HepG2 (cell line): ENCODE data around the gene RHOC. TPM values are rescaled to one million over a fixed set of nuclear protein-coding genes. Genes with fewer than 3 reads are reported as not detected.

ENCODE experiments used
- AHDC1 ChIP-seq: sonication (generic); formaldehyde crosslinking; IDR thresholded peaks from 2 replicates; pipeline ENCODE4 v1.5.1; 2020; ENCODE audit warnings: mild to moderate bottlenecking, missing genetic modification reagents, borderline replicate concordance
- GATA4 ChIP-seq: sonication (generic); IDR thresholded peaks from 2 replicates; pipeline ENCODE4 v1.6.1; 2016; ENCODE audit warnings: antibody characterized with exemption, low read depth, borderline replicate concordance
- HNF1A ChIP-seq, 2 experiments: sonication (generic) in 1 of 2; formaldehyde crosslinking in 1 of 2; IDR thresholded peaks; 2 replicates each; pipeline versions ENCODE4 v1.4.0 to v1.6.1; 2016 to 2020; ENCODE audit warnings: borderline replicate concordance in 1 of 2, low read depth in 1 of 2, mild to moderate bottlenecking in 1 of 2, missing genetic modification reagents in 1 of 2
- KMT2A ChIP-seq: sonication (generic); formaldehyde crosslinking; IDR thresholded peaks from 2 replicates; pipeline ENCODE4 v1.4.0; 2020; ENCODE audit warnings: missing genetic modification reagents
- RBFOX2 ChIP-seq: fragments of 200-400 bp; formaldehyde crosslinking; IDR thresholded peaks from 2 replicates; pipeline ENCODE4 v1.6.1; 2017; ENCODE audit warnings: low read depth, mild to moderate bottlenecking, low read length
- SALL1 ChIP-seq: sonication (generic); formaldehyde crosslinking; IDR thresholded peaks from 2 replicates; pipeline ENCODE4 v1.8.0; 2022; ENCODE audit warnings: mild to moderate bottlenecking, missing genetic modification reagents
- SOX6 ChIP-seq, 2 experiments: fragments of 450-650 bp in 1 of 2; sonication (generic) in 1 of 2; formaldehyde crosslinking in 1 of 2; IDR thresholded peaks; 2 replicates each; pipeline versions ENCODE4 v1.4.0 to v1.6.1; 2017 to 2020; ENCODE audit warnings: antibody characterized with exemption in 1 of 2, mild to moderate bottlenecking in 1 of 2, missing genetic modification reagents in 1 of 2
- YY1 ChIP-seq: IDR thresholded peaks from 2 replicates; pipeline ENCODE4 v1.6.1; 2011; ENCODE audit warnings: low read length, low read depth, moderate library complexity, mild to moderate bottlenecking; ENCODE audit not compliant: insufficient read depth, insufficient replicate concordance
- ZNF18 ChIP-seq: sonication (generic); formaldehyde crosslinking; IDR thresholded peaks from 2 replicates; pipeline ENCODE4 v1.8.0; 2022; ENCODE audit warnings: mild to moderate bottlenecking, missing genetic modification reagents; ENCODE audit not compliant: insufficient replicate concordance
- ZNF570 ChIP-seq: sonication (generic); formaldehyde crosslinking; IDR thresholded peaks from 2 replicates; pipeline ENCODE4 v1.4.0; 2020; ENCODE audit warnings: mild to moderate bottlenecking, missing genetic modification reagents, borderline replicate concordance
- ZNF580 ChIP-seq: IDR thresholded peaks from 2 replicates; pipeline ENCODE4 v1.6.1; 2016; ENCODE audit warnings: low read depth, borderline replicate concordance
- ZNF780A ChIP-seq: sonication (generic); formaldehyde crosslinking; IDR thresholded peaks from 2 replicates; pipeline ENCODE4 v1.8.0; 2022; ENCODE audit warnings: mild to moderate bottlenecking, missing genetic modification reagents, moderate library complexity
- ZSCAN30 ChIP-seq: sonication (generic); formaldehyde crosslinking; IDR thresholded peaks from 2 replicates; pipeline ENCODE4 v1.5.0; 2020; ENCODE audit warnings: mild to moderate bottlenecking, missing genetic modification reagents
- polyA plus RNA-seq, 8 experiments: library from polyadenylated mRNA; depleted of rRNA in 3 of 8; stranded (reverse) in 7 of 8; unstranded in 1 of 8; fragments of >200 nt; fragmentation: Illumina TruSeq in 4 of 8; extraction: Trizol in 4 of 8; gene quantifications; 2 replicates each; pipeline versions ENCODE4 v1.2.1 to v1.2.3, GENCODE V29; 2011 to 2016; ENCODE audit warnings: low read depth in 4 of 8, missing spikeins in 1 of 8, mixed read lengths in 1 of 8; ENCODE audit not compliant: insufficient read depth in 1 of 8
- total RNA-seq, 5 experiments: library from RNA; depleted of rRNA; stranded (reverse); fragments of >200 nt; fragmentation: Illumina TruSeq; extraction: Trizol; gene quantifications; 2 replicates each; pipeline ENCODE4 v1.2.3, GENCODE V29; 2016; ENCODE audit warnings: low read depth in 1 of 5

RHOC gene
- total and polyA plus RNA-seq, 2 of the 13 experiments (the other 11 are each of a cell fraction or from before 2014, with no cell fraction given) = 64.3 to 182 TPM

- TF ChIP-seq ZNF580 (CRISPR knock-in tag) (0 out of 2 replicates have a peak, but pooled peaks have one; percentile 12), YY1 (peak; percentile 5), ZSCAN30 (no peak), KMT2A (CRISPR knock-in tag) (0 out of 2 replicates have a peak, but pooled peaks have one; percentile 4), GATA4 (no peak), ZNF570 (CRISPR knock-in tag) (no peak), ZNF18 (CRISPR knock-in tag) (peak; percentile 57), HNF1A (IDR thresholded peaks at IDR 0.05; ENCODE audit: low read depth) (no peak), HNF1A (CRISPR knock-in tag; IDR thresholded peaks at IDR 0.05; ENCODE audit: borderline replicate concordance) (no peak), SOX6 (IDR thresholded peaks at IDR 0.05) (no peak), SOX6 (CRISPR knock-in tag; IDR thresholded peaks at IDR 0.05) (no peak), SALL1 (peak; percentile 1; the same call in 1 of the 2 replicates), AHDC1 (CRISPR knock-in tag) (no peak), RBFOX2 (peak; percentile 77), ZNF780A (CRISPR knock-in tag) (peak; percentile 57; the same call in 1 of the 2 replicates)
These were observed at the start of gene RHOC (continued) for GRCh38 chr1:112706505-112707220.
